ENCODE data around the gene R3HDM2. TPM values are rescaled to one million over a fixed set of nuclear protein-coding genes. Genes with fewer than 3 reads are reported as not detected.

Gene R3HDM2
- total and polyA plus RNA-seq, 2 of the 13 experiments (the other 11 are each of a cell fraction or from before 2014, with no cell fraction given), result 11.1 to 23.5 TPM

GRCh38 chr12:57456145-57456700 lies 25.4 kb upstream of the R3HDM2 start (continued):
- TF ChIP-seq ZNF678 (CRISPR knock-in tag; IDR thresholded peaks at IDR 0.05) (no peak), MLLT10 (CRISPR knock-in tag; IDR thresholded peaks at IDR 0.05) (no peak), CERS6 (CRISPR knock-in tag; IDR thresholded peaks at IDR 0.05) (no peak), ATAD3A (CRISPR knock-in tag; IDR thresholded peaks at IDR 0.05) (no peak), ZNF746 (CRISPR knock-in tag; IDR thresholded peaks at IDR 0.05) (no peak), ZFP41 (CRISPR knock-in tag; IDR thresholded peaks at IDR 0.05; ENCODE audit: borderline replicate concordance) (no peak), PRMT3 (CRISPR knock-in tag; IDR thresholded peaks at IDR 0.05; ENCODE audit: borderline replicate concordance, low read depth) (no peak), HOXA3 (CRISPR knock-in tag; IDR thresholded peaks at IDR 0.05) (peak; percentile 41; the same call in 1 of the 2 replicates), DMTF1 (CRISPR knock-in tag; IDR thresholded peaks at IDR 0.05) (no peak), HNF1B (CRISPR knock-in tag; IDR thresholded peaks at IDR 0.05) (0 out of 2 replicates have a peak, but pooled peaks have one; percentile 1), ZNF382 (CRISPR knock-in tag; IDR thresholded peaks at IDR 0.05; ENCODE audit: borderline replicate concordance) (no peak), PREB (CRISPR knock-in tag; IDR thresholded peaks at IDR 0.05) (no peak), ZNF484 (CRISPR knock-in tag; IDR thresholded peaks at IDR 0.05; ENCODE audit: borderline replicate concordance, low read depth) (no peak), PLSCR1 (CRISPR knock-in tag; IDR thresholded peaks at IDR 0.05; ENCODE audit: borderline replicate concordance) (no peak), RBAK (CRISPR knock-in tag; IDR thresholded peaks at IDR 0.05) (no peak), ZSCAN25 (CRISPR knock-in tag; IDR thresholded peaks at IDR 0.05) (0 out of 2 replicates have a peak, but pooled peaks have one; percentile 19), ZNF468 (CRISPR knock-in tag; IDR thresholded peaks at IDR 0.05) (no peak), ZNF687 (CRISPR knock-in tag; IDR thresholded peaks at IDR 0.05) (peak; percentile 60)
